ENCODE measurements around the gene KBTBD4. TPM values are rescaled to one million over a fixed set of nuclear protein-coding genes. Genes with fewer than 3 reads are reported as not detected.
A peak's percentile ranks its signal among the peaks of the same experiment; 100 is the strongest.

Gene KBTBD4
- total RNA-seq (2022) (11.9 and 12.5 TPM in 2 replicates), Bru-seq, nascent RNA (percentile 66 among the genes with signal in this experiment), BruChase-seq, experiment 1, labeled RNA remaining after a 2-hour chase (percentile 83 among the genes with signal in this experiment), BruChase-seq, experiment 2, labeled RNA remaining after a 6-hour chase (percentile 53 among the genes with signal in this experiment)
- long read RNA-seq, transcript KBTBD4-202 (4 exons, 2,372 nt), result major isoform, 22 of 34 reads
- long read RNA-seq, transcript KBTBD4-209 (3 exons, 3,079 nt), result minor isoform, 6 of 34 reads
- long read RNA-seq, partial matches to known transcripts, result 0 of 34 reads
- long read RNA-seq, other reads (novel, unspliced or antisense), result 4 of 34 reads

DNA sequence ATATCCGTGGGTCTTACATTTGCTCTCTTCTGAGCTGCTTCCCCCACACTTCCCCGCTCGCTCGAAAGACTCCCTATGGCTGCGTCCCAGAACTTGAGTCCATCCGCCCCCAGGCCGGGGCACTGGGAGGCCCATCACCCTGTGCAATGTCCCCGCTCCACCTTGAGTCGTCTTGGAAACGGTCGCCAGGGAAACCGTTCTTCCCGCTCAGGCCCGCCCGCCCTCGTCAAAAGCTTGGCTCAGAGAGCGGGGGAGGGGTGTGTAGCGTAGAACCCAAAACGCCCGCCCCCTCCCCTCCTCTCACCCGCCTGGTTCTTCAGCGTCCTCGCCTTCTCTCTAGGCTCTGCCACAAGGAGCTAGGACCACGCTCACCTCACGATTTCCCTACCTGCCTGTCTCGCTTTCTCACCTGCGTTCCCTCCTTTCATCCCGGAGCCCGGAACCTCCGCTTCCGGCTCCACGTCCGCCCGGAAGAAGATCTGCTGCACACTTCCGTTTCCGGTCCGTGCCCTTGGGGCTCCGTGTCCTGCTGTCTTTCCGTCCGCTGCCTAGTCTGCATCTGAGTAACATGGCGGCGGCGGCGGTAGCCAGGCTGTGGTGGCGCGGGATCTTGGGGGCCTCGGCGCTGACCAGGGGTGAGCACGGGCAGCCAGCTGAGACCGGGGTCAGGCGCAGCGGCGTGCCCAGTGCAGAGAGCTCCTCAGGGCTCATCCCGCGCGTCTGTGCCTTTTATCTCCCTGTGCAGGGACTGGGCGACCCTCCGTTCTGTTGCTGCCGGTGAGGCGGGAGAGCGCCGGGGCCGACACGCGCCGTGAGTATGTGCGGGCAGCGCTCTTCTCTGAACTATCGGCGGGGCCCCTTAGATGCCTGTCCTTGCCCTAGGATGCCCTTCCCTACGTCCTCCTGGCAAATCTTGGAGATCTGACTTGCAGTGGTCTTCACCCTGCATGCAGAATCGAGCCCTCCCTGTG is at the start of gene KBTBD4, which contains the start of gene NDUFS3:
Gene KBTBD4, minus strand, starts transcription at position 447 of the 971 bp plus-strand sequence. Its CDS starts 19 bp downstream, at position 428.
Gene NDUFS3, plus strand, starts transcription at position 551 of the 971 bp plus-strand sequence. Its CDS starts 18 bp downstream, at position 569.
- Mint-ChIP-seq H3K36me3 (ENCODE audit: insufficient read depth, unreplicated experiment) (peaks cover 78% of the 10 kb centered on the region), H3K9me3 (ENCODE audit: unreplicated experiment) (no peaks in the 10 kb centered on the region), H3K4me3 (ENCODE audit: unreplicated experiment) (peak within 1 kb of the TSS; percentile 91), H3K27ac (ENCODE audit: unreplicated experiment) (peak within 1 kb of the TSS; percentile 95), H3K27me3 (ENCODE audit: insufficient read depth, unreplicated experiment) (no peaks in the 10 kb centered on the region), H3K4me1 (ENCODE audit: low read depth, unreplicated experiment) (peaks cover 6% of the 10 kb centered on the region)
- Histone ChIP-seq H3K4me1 (peaks cover 5% of the 10 kb centered on the region; the same call in 1 of the 2 replicates), H3K4me3 (ENCODE audit: low read depth, low read length) (peak within 1 kb of the TSS; percentile 95), H3K36me3 (ENCODE audit: control insufficient read depth, insufficient read depth, low read length) (peaks cover 1% of the 10 kb centered on the region; the same call in 1 of the 2 replicates), H3K27me3 (replicated peaks; ENCODE audit: control insufficient read depth, insufficient read depth, low read length) (no peaks in the 10 kb centered on the region), H3K9me3 (no peaks in the 10 kb centered on the region)
- intact Hi-C loops (cut with micrococcal nuclease; ENCODE audit: unreplicated experiment), result loop anchor here (1.0 kb wide), 1 partner anchor 26 kb away; the partner anchor contains the start of gene CELF1
- DNase-seq, result peak; percentile 93 to 94
- CTCF ChIA-PET, result interaction anchor here (1.0 kb wide), 1 partner anchor 25 kb away, joined by 4 read pairs; no protein-coding TSS in a partner anchor
- POLR2A ChIA-PET, result interaction anchor here (0.5 to 1.6 kb wide), 4 partner anchors 11 to 1661 kb away, joined by 4 to 12 read pairs (median 6); no protein-coding TSS in a partner anchor
- TSS peak; percentile 63 for BruUV-seq (replicated peaks)
- TF ChIP-seq, protein P1, sequence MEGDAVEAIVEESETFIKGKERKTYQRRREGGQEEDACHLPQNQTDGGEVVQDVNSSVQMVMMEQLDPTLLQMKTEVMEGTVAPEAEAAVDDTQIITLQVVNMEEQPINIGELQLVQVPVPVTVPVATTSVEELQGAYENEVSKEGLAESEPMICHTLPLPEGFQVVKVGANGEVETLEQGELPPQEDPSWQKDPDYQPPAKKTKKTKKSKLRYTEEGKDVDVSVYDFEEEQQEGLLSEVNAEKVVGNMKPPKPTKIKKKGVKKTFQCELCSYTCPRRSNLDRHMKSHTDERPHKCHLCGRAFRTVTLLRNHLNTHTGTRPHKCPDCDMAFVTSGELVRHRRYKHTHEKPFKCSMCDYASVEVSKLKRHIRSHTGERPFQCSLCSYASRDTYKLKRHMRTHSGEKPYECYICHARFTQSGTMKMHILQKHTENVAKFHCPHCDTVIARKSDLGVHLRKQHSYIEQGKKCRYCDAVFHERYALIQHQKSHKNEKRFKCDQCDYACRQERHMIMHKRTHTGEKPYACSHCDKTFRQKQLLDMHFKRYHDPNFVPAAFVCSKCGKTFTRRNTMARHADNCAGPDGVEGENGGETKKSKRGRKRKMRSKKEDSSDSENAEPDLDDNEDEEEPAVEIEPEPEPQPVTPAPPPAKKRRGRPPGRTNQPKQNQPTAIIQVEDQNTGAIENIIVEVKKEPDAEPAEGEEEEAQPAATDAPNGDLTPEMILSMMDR (IDR thresholded peaks at IDR 0.05; ENCODE audit: insufficient read depth in 1 of 2, low read depth in 1 of 2, low read length in 1 of 2, severe bottlenecking in 1 of 2, unreplicated experiment in 1 of 2), result no peak

DNA sequence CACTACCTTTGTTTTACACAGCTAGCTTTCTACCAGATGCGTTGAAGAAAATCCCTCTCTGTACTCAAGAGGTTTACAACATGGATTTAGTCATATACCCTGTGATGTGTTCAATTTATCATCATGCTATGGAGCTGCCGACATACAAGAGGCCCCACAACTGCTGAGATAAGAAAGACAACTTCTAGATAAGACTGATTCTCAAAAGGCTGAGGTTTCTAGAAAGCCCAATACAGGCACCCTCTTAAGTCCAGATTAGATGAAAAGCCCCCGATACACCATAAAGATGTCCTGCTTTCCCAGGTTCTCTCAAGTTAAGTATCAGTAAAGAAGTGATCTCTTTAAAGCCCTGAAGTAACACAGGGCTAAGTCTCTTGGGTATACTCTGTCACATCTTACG is 49.3 kb upstream of the KBTBD4 start:
- H3K4me3 ChIP-seq (ENCODE audit: low read depth, low read length), result no peak overlapping the region
- Mint-ChIP-seq H3K27me3 (ENCODE audit: insufficient read depth, unreplicated experiment) (no peaks in the 10 kb centered on the region), H3K27ac (ENCODE audit: unreplicated experiment) (no peak overlapping the region), H3K4me3 (ENCODE audit: unreplicated experiment) (no peak overlapping the region), H3K36me3 (ENCODE audit: insufficient read depth, unreplicated experiment) (peaks cover 88% of the 10 kb centered on the region), H3K4me1 (ENCODE audit: low read depth, unreplicated experiment) (no peaks in the 10 kb centered on the region), H3K9me3 (ENCODE audit: unreplicated experiment) (no peaks in the 10 kb centered on the region)
- intact Hi-C loops (cut with micrococcal nuclease; ENCODE audit: unreplicated experiment), result no loop called here
- ChIA-PET CTCF (interaction anchor here (1.2 kb wide), 1 partner anchor 156 kb away, joined by 5 read pairs; no protein-coding TSS in a partner anchor), POLR2A (no interaction called here)
- peaks cover 6% of the 10 kb centered on the region; the same call in 1 of the 2 replicates for H3K4me1 ChIP-seq
- TF ChIP-seq, protein P1 (IDR thresholded peaks at IDR 0.05; ENCODE audit: insufficient read depth in 1 of 2, low read depth in 1 of 2, low read length in 1 of 2, severe bottlenecking in 1 of 2, unreplicated experiment in 1 of 2), result no peak
- no peak for DNase-seq
- peaks cover 3% of the 10 kb centered on the region for H3K36me3 ChIP-seq (ENCODE audit: control insufficient read depth, insufficient read depth, low read length)
- BruUV-seq (replicated peaks), result no TSS peak
- no peaks in the 10 kb centered on the region for H3K9me3 ChIP-seq
- no peaks in the 10 kb centered on the region for H3K27me3 ChIP-seq (replicated peaks; ENCODE audit: control insufficient read depth, insufficient read depth, low read length)

DNA sequence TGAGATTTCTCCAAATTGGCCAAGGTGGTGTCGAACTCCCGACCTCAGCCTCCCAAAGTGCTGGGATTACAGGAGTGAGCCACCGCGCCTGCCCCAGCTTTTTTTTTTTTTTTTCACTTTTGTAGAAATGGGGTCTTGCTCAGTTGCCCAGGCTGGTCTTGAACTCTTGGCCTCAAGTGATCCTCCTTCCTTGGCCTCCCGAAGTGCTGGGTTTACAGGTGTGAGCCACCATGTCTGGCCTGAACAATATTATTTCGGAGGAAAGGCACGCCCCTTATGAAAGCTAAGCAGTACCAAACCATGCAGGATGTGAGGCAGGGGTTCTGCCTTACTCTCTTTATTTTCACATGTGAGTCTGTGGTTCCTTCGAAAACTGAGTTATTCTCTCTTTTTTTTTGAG is 47.5 kb upstream of the KBTBD4 start:
- CTCF ChIA-PET, result no interaction called here
- Mint-ChIP-seq H3K27me3 (ENCODE audit: insufficient read depth, unreplicated experiment) (no peaks in the 10 kb centered on the region), H3K4me3 (ENCODE audit: unreplicated experiment) (no peak overlapping the region), H3K27ac (ENCODE audit: unreplicated experiment) (no peak overlapping the region), H3K36me3 (ENCODE audit: insufficient read depth, unreplicated experiment) (peaks cover 82% of the 10 kb centered on the region), H3K4me1 (ENCODE audit: low read depth, unreplicated experiment) (no peaks in the 10 kb centered on the region), H3K9me3 (ENCODE audit: unreplicated experiment) (no peaks in the 10 kb centered on the region)
- POLR2A ChIA-PET, result interaction anchor here (0.6 kb wide), 1 partner anchor 123 kb away, joined by 3 read pairs; no protein-coding TSS in a partner anchor
- H3K36me3 ChIP-seq (ENCODE audit: control insufficient read depth, insufficient read depth, low read length), result peaks cover 5% of the 10 kb centered on the region
- H3K27me3 ChIP-seq (replicated peaks; ENCODE audit: control insufficient read depth, insufficient read depth, low read length), result no peaks in the 10 kb centered on the region
- H3K4me3 ChIP-seq (ENCODE audit: low read depth, low read length), result no peak overlapping the region
- H3K4me1 ChIP-seq, result peaks cover 6% of the 10 kb centered on the region; the same call in 1 of the 2 replicates
- TF ChIP-seq, protein P1 (IDR thresholded peaks at IDR 0.05; ENCODE audit: insufficient read depth in 1 of 2, low read depth in 1 of 2, low read length in 1 of 2, severe bottlenecking in 1 of 2, unreplicated experiment in 1 of 2), result no peak
- intact Hi-C loops (cut with micrococcal nuclease; ENCODE audit: unreplicated experiment), result no loop called here
- DNase-seq, result no peak
- no peaks in the 10 kb centered on the region for H3K9me3 ChIP-seq
- no TSS peak for BruUV-seq (replicated peaks)

Measured in Caco-2 (cell line).